Kidney tubule cell (primary cell): ENCODE measurements around the gene TOGARAM2.

Source experiments
- DNase-seq: peaks from one replicate; pipeline ENCODE4 v3.0.0-alpha.2; 2018; ENCODE audit warnings: low spot score

The TOGARAM2 gene

DNA sequence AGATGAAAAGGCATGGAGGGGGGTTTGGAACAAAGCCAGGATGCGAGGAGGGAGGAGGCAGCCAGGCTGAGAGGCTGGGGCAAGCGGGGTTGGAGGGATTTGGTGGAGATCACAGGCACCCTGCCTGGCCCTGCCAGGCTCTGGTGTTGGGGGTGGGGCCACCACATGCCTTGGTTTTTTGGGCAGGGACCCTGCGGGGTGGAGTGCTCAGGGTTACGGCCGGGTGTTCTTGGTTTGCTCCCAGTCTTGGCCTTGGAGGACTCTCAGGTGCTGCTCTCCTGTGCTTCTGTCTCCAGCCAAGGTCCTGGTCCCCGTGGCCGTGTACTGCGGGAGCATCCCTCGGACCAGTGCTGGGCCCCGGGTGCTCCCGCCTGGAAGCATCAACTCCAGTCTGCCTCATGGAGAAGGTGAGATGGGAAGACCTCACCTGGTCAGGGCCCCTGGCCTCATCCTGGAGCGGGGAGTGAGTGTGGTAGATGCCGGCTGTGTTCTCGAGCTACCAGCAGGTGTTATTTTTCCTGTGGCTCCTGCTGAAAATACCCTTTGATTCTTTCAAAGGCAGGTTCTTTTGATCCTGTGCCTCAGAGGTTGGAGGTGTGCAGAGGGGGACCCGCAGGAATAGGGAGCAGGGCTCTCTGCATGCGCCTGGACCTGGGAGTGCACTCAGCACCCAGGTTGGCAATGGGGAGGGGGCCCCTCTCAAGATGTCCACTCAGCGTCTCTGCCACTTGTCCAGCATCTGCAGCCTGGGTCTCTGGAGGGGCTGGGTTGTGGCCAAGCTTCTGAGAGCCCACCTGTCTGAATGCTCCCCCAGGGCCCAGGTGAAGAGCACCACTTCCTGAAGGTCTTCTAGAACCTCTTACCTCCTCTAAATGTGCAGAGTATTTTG lies 17.0 kb downstream of the TOGARAM2 start:
- no peak for DNase-seq

DNA sequence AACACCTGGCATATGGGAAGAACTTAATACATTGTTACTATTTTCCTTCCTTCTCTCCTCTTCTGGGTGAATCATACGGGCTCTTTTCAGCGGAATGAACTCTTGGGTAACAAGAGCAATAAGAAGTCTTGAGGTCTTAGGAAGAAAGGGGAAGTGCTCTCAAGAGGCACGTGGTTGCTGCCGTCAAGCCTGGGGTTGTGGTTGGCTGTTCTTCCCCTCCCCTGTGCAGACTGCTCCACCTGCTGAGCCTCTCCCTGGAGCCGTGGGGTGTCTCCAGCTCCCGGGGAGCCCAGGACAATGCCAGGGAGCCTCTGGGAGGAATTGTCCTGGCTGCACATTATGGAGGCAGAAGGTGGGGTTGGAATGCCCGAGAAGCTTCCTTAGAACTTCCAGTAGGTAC lies 19.4 kb downstream of the TOGARAM2 start:
- no peak for DNase-seq

DNA sequence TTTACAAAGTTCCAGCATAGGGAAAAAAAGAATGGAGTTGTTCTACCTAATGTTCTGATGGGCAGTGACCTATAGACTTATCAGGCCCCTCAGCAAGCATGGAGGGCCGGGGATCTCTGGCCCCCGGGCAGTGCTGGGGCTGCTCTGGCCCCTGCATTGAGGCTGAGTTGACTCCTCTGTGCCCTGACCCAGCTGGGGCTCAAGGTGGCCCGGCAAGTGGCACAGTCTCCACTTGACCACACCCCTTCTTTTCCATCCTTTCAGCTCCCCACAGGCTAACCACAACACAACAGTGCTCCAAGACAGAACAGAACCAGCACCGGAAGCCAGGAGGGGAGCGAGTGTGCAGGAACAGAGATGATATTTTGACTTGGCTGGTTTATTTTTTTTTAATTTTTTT lies 19.9 kb downstream of the TOGARAM2 start:
- no peak for DNase-seq

DNA sequence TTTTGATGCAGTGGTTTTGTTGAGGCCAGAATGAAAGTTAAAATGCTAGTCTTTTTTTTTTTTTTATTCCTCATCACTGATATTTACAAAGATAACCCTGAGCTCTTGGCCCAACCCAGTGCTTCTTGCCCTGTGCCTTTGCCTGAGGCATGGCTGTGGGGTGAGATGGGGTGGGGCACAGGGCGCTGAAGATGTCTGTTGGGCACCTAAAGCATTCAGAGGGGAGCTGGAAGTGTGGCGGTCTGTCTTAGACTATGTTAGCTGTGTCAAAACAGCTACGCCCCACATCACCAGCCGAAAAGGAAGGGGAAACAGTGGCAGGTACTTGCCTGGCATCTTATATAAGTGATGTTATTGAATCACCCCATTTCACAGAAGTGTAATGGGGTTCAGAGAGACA lies 20.7 kb downstream of the TOGARAM2 start:
- DNase-seq = no peak

DNA sequence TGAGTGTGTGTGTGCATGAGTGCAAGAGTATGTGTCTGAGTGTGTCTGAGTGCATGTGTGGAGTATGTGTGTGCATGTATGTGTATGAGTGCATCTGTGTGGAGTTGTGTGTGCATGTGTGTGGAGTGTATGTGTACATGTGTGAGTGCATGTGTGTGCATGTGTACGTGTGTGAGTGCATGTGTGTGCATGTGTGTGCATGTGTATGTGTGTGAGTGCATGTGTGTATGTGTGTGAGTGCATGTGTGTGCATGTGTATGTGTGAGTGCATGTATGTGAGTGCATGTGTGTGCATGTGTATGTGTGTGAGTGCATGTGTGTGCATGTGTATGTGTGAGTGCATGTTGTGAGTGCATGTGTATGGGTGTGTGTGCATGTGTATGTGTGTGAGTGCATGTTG lies 23.7 kb downstream of the TOGARAM2 start:
- DNase-seq = no peak

DNA sequence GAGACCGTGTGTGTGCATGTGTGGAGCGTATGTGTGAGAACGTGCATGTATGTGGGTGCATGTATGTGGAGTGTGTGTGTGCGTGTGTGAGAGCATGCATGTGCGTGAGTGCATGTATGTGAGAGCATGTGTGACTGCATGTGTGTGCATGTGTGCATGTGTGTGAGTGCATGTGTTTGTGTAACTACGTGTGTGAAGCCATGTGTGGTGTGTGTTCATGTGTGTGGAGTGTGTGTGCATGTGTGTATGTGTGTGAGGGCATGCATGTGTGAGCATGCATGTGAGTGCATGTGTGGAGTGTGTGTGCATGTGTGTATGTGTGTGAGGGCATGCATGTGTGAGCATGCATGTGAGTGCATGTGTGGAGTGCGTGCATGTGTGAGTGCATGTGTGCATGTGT lies 24.2 kb downstream of the TOGARAM2 start:
- no peak for DNase-seq

DNA sequence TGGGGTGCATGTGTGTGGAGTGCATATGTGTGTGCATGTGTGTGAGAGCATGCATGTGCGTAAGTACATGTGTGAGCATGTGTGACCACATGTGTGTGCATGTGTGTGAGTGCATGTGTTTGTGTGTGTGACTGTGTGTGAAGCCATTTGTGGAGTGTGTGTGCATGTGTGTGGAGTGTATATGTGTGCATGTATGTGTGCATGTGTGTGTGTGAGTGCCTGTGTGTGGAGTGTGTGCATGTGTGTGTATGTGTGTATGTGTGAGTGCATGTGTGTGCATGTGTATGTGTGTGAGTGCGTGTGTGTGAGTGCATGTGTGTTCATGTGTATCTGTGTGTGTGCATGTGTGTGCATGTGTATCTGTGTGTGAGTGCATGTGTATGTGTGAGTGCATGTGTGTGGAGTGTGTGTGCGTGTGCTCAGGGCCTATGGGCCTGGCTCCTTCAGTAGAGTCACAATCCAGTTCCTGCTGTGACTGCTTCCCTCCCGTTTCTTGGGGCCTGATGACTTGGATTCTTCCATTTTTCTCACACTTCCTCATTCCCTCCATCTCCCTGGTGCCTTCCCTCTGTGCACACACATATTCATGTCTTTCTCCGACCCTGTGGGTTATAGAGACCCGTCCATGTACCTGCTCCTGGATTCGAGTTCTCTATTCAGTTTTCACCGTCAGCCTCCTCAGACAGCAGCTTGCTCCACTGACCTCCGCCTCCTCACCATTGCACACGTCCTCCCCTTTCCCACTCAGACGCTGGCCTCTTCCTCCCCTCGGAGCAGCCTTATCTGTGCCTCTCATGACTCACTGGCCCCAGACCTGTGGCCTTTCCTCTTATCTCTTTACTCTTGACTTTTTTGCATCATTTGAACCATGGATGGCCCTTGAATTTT lies 25.2 kb downstream of the TOGARAM2 start:
- DNase-seq = no peak

DNA sequence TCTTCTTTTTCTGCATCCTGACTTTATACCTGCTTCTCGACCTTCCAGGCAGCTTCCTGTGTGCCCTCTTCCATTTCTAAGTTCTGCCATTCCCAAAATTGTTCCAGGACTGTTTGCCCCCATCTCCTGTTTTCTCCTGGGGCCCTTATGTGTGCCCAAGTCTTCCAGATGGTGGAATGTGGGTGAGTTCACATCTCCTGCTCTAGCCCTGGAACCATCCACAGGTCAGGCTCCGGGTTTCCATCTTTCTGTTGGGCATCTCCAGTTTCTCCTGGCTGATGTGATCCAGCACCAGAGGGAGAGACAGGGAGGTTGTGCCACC lies 25.8 kb downstream of the TOGARAM2 start:
- DNase-seq = no peak

DNA sequence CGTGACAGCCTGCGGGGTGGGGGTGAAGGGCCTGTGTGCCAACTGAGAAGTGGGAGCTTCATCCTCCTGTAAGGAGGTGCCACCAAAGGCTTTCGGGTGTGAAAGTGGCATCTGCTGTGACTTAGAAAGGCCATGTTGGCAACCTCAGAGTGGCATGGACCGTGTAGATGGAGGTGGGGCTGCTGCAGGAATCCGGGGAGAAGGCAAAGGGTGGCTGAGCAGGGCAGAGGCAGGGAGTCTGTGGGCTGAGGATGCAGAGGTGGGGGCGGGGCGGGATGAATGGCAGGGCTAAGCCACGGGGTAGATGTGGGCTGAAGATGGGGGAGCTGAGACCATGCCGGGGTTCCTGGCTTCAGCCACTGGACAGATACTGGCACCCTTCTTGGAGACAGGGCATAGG lies 28.2 kb downstream of the TOGARAM2 start:
- no peak for DNase-seq

DNA sequence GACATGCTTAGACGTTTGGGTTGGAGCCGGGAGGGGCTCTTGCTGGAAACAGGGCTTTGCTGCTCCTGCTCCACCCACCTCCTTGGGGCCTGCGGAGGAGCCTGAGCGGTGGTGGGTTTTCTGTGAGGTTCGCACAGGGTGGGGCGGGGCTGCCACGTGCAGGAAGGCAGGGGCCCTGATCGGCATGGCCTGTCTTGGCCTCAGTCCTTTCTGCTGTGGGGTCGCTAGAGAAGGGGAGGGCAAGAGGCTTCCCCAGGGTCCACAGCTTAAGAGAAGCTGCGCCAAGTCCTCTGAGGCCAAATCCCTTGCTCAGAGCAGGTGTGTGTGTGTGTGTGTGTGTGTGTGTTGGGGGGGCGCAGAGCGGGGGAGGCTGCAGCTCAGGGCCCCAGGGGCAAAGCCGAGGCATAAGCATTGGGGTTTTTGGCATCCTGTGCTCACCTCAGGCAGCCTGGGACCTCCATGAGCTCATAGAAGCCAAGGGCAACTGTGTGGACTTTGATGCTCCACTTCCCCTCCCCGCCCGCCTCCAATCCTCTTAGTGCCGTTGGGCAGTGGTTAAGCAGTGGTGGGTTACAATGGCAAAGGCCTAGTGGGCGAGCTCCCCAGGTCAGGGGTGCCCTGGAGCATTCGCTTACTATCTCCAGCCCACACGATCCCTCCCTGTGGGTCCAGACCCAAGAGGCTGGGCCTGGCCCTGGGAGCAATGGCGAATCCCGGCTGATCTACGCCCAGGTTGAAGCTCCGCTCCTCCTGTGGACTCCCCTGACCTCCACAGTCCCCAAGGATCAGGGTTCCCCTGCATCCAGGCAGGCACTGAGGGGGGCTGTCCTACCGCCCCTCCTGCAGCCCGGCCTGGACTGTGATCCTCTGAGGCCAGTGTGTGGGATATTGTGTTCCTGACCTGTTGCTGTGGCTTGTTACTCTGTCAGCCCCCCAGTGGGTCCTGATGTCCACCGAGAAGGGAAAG lies 28.9 kb downstream of the TOGARAM2 start:
- DNase-seq = no peak

DNA sequence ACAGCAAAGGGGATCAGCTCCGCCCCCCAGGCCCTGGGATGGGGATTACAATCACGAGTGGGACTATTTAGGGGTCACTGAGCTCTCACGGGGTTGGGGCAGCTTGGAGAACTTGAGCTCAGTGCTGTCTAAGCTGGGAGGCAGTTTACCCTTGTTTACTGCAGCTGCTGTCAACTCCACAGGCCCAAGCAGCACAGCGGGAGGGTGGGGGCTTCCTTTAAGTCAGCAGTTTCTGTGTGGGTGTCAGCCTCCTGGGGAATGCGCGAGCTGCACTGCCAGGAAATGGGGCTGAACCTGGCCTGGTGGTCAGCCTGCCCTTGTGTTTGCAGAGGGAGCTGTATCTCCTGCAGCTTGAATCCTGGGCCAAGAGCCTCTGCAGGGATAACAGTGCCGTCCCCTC lies 29.8 kb downstream of the TOGARAM2 start:
- DNase-seq = no peak

DNA sequence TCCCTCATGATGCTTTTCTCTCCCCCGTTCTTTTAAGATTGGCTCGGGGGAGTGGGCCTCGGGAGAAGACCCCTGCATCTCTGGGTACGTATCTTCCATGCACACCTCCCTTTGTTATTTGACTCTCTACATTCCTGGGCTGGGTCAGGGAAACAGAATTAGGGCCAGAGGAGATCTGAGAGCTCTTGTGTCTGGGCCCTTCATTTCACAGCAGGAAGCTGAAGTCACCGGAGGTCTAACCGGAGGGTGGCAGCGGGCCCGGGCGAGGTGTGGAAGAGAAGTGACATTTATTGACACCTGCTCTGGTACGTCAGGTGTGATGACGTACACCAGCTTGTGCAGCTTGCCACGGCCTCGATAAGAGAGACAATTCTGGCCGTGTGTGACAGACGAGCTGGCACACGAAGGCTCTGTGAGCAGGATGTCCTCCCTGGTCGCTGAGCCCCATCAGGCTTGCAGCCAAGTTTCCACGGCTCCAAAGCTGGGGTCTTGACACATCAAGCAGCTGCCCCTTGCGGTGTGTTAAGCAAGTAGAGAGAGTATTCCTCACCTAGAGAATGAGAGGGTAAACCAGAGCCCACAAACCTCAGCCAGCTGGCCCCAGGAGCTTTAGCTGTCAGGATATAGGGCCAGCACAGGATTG lies 30.4 kb downstream of the TOGARAM2 start:
- DNase-seq = no peak

DNA sequence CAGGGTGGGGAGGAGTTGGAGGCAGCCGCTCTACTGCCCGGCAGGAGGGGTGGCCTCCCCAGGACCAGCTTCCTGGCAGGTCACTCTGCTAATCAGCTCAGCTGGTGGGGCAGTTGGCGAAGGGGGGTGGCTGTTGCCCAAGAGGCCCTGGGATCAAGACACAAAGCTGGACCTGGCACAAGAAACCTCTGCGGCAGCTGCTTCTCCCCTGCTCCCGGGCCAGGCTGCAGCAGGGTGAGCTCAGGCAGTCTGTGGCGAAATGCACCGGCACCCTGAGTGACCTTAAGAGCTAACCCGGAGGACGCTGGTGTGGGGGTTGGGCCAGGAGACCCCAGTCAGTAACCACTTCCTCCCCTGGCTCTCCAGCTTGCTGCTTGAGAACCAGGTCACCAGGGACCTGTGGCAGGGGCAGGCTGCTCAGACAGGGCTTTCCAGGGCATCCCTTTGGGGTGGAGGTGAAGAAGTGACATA lies 31.1 kb downstream of the TOGARAM2 start:
- DNase-seq = no peak

DNA sequence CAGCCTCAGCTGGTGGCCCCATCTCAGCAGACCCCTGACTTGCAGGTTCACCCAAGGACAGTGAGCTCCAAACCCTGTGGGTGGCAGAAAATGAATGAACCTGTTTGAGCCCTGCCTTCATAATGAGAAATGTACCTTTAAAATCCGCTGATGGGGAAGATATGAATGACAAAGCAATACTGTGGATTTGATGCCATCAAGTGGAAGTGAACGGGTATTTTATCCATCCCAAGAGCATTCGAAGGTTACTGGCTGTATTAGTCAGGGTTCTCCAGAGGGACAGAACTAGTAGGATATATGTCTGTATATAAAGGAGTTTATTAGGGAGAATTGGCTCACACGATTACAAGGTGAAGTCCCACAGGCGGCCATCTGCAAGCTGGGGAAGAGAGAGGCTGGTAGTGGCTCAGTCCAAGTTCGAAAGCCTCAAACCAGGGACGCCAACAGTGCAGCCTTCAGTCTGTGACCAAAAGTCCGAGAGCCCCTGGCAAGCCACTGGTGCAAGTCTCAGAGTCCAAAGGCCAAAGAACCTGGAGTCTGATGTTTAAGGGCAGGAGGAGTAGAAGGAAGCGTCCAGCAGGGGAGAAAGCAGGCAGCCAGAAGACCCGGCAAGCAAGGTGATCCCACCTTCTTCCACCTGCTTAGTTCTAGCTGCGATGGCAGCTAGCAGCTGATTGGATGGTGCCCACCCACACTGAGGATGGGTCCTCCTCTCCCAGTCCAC lies 32.1 kb downstream of the TOGARAM2 start:
- DNase-seq = no peak

DNA sequence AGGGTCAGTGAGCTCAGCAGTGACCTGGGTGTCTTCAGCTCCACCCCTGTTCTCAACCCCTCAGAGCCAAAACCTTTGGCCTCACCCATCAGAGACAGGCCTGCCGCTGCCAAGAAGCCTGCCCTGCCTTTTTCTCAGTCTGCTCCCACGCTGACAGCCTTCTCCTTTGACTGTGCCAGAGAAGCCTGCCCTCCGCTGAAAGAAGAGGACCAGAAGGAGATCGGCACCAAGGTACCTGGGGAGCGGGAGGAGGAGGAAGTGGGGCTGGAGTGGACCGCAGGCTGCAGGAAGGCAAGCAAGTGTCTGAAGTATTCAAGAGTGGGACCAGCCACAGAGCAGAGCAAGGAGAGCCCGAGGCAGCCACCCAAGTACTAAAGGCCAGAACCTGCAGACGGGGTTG lies 33.2 kb downstream of the TOGARAM2 start:
- no peak for DNase-seq

DNA sequence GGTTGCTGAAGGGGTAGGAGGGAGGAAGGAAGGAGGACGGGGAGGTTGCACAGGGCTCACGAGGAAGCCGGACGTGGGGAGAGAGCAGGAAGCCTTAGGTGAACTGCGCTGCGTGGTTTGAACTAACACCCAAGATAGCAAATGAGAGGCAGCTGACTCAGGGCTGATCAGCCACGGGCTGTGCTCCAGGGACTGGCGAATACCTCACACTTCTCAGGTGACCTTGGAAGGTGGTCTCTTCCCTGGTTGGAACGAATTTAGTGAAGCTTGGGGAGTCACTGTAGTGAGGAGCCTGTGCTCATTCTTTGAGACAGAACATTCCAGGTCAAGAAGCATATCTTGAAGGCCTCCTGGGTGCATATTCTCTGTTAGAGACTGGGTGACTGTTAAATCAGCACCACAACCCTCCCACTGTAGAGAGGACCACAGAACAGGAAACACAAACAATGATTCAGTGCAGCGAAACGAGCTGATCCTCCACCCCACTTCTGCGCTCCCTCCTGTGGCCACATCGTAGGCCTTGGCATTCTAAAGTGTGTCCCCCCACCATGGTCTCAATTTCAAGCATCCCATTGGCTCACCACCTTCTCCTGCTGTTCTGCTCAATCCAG lies 33.8 kb downstream of the TOGARAM2 start:
- DNase-seq = no peak

DNA sequence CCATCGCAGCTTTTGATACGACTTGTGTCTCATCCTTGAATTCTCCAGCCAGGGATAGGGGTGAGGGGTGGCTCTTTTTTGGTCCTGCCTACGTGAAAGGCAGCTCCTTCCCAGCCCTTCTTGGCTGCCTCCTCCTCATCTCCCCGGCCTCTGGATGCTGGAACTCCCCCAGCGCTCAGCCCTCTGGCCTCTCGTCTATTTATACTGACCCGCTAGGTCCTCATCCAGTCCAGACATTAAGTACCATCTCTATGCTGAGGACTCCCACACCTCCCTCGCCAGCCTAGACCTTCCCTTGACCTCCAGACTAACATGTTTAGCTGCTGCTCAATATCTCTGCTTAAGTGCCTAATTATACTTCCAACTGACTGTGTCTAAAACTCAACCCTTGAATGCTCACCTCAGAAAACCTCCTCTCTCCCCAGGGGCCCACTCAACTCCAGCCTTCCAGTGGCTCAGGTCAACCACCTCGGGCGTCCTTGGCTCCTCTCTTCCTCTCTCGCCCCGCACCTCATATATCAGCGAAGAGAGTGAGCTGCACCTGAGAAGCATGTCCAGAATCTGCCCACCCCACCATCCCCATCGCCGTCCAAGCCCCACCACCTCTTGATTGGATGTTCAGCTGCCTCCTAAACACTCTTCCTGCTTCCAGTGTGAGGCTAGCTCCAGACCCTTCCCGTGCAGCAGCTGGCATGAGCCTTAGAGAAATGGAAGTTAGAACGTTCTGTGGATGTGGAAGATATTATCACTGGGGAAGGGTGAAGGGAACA lies 34.8 kb downstream of the TOGARAM2 start:
- DNase-seq = no peak

DNA sequence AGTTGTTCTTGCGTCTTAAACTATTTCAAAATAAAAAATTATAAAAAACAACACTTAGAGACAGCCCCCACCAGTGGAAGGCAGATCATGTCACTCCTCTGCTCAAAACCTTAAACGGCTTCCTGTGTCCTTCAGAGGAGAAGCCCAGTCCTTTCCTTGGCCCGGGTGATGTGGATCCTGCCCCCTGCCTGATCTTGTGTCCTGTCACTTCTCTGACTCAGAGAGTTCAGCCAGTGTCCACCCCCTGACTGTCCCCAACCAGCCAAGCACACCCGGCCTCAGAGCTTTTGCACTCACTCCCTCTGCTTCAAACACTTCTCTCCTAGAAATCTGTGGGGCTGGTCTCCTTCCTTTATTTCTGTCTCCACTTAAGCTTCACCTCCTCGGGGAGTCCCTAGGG lies 35.4 kb downstream of the TOGARAM2 start:
- no peak for DNase-seq

DNA sequence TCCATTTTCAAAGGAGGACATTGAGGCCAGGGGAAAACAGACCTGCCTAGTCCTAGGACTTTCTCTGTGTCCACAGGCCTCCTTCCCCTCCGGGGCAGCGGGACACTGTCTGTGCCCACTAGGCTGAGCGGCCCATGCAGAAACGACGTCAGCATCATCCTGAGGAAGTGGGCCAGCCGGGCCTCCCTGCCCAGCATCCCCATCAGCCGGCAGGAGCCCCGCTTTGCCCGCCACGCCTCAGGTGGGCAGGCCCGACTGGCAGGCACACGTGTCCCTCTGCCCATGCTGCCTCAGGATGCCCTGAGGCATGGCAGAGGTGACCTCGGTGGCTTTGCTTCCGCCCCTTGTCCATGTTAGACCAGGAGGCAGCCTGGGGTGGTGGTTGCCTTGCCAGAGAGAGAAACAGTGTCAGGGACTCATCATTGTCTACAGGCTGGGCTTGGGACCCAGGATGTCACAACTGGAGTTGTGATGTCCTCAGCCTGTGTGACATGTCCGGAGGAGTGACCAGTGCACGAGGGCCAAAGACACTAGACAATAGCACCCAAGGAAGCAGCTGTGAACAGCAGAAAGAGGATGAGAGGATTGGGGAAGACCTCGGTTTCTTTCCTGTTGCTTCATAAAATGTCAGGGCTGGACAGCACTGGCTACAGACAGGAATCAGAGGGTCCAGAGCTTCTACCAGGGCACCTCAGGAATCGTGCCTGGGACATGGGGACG lies 36.8 kb downstream of the TOGARAM2 start:
- DNase-seq = no peak
